Measurements from ENCODE around the gene WAPL. TPM values are rescaled to one million over a fixed set of nuclear protein-coding genes. Genes with fewer than 3 reads are reported as not detected.

The WAPL gene
- total RNA-seq, 6 experiments from 2014 or later: 13.4 to 21.3 (median 18.8) TPM

- Histone ChIP-seq H3K36me3 (peaks cover 0 to 29% (median 0%) of the 10 kb centered on the region in 4 donors), H3K9me3 (no peaks in the 10 kb centered on the region), H3K4me3 (no peak overlapping the region), H3K27me3 (no peaks in the 10 kb centered on the region), H3K27ac (peak overlapping the region; percentile 13 to 49 (median 44)), H3K4me1 (peaks cover 0 to 51% (median 21%) of the 10 kb centered on the region in 4 donors)
- peak in 3 of 4 donors; percentile 30 to 77 (median 41) for ATAC-seq
- intact Hi-C loops (cut with DNase I): no loop called here
- 87% methylated on average over 5 of the region's 5 CpGs for WGBS (ENCODE audit: insufficient coverage, low coverage, low lambda C conversion rate, missing lambda C conversion rate)
- TF ChIP-seq, protein P1, sequence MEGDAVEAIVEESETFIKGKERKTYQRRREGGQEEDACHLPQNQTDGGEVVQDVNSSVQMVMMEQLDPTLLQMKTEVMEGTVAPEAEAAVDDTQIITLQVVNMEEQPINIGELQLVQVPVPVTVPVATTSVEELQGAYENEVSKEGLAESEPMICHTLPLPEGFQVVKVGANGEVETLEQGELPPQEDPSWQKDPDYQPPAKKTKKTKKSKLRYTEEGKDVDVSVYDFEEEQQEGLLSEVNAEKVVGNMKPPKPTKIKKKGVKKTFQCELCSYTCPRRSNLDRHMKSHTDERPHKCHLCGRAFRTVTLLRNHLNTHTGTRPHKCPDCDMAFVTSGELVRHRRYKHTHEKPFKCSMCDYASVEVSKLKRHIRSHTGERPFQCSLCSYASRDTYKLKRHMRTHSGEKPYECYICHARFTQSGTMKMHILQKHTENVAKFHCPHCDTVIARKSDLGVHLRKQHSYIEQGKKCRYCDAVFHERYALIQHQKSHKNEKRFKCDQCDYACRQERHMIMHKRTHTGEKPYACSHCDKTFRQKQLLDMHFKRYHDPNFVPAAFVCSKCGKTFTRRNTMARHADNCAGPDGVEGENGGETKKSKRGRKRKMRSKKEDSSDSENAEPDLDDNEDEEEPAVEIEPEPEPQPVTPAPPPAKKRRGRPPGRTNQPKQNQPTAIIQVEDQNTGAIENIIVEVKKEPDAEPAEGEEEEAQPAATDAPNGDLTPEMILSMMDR (IDR thresholded peaks at IDR 0.05): no peak
- TF ChIP-seq POLR2A (IDR thresholded peaks at IDR 0.05): no peak
- no peak for DNase-seq
Observed at GRCh38 chr10:86440874-86441843, 80.4 kb downstream of the WAPL start.

GRCh38 chr10:86439544-86439943 lies 82.0 kb downstream of the WAPL start:
- intact Hi-C loops (cut with DNase I): no loop called here
- 8% methylated on average over 1 of the region's 1 CpG for WGBS (ENCODE audit: insufficient coverage, low coverage, low lambda C conversion rate, missing lambda C conversion rate)

GRCh38 chr10:86438091-86438749 lies 83.4 kb downstream of the WAPL start:
- Histone ChIP-seq H3K9me3 (no peaks in the 10 kb centered on the region), H3K4me1 (peaks cover 0 to 51% (median 23%) of the 10 kb centered on the region in 4 donors), H3K4me3 (no peak overlapping the region), H3K36me3 (peaks cover 0 to 8% (median 0%) of the 10 kb centered on the region in 4 donors), H3K27me3 (no peaks in the 10 kb centered on the region), H3K27ac (peak overlapping the region; percentile 49 to 72 (median 56))
- DNase-seq: peak in 1 of 3 donors; percentile 50
- no peak for TF ChIP-seq POLR2A (IDR thresholded peaks at IDR 0.05)
- TF ChIP-seq, protein P1 (IDR thresholded peaks at IDR 0.05): no peak
- peak; percentile 16 to 54 (median 36) for ATAC-seq
- intact Hi-C loops (cut with DNase I): no loop called here
- 45% methylated on average over 6 of the region's 8 CpGs for WGBS (ENCODE audit: insufficient coverage, low coverage, low lambda C conversion rate, missing lambda C conversion rate)

More at GRCh38 chr10:86439544-86439943, 82.0 kb downstream of the WAPL start:
- peaks cover 0 to 14% (median 0%) of the 10 kb centered on the region in 4 donors for H3K36me3 ChIP-seq
- peak overlapping the region in 1 of 3 donors; percentile 9 for H3K27ac ChIP-seq
- peak; percentile 8 to 33 (median 18) for ATAC-seq
- H3K4me1 ChIP-seq: peaks cover 0 to 51% (median 23%) of the 10 kb centered on the region in 4 donors
- TF ChIP-seq, protein P1 (IDR thresholded peaks at IDR 0.05): peak in 1 of 4 donors; percentile 24
- TF ChIP-seq POLR2A (IDR thresholded peaks at IDR 0.05): no peak
- H3K27me3 ChIP-seq: no peaks in the 10 kb centered on the region
- H3K4me3 ChIP-seq: no peak overlapping the region
- no peaks in the 10 kb centered on the region for H3K9me3 ChIP-seq
- peak; percentile 49 to 63 (median 58) for DNase-seq

DNA sequence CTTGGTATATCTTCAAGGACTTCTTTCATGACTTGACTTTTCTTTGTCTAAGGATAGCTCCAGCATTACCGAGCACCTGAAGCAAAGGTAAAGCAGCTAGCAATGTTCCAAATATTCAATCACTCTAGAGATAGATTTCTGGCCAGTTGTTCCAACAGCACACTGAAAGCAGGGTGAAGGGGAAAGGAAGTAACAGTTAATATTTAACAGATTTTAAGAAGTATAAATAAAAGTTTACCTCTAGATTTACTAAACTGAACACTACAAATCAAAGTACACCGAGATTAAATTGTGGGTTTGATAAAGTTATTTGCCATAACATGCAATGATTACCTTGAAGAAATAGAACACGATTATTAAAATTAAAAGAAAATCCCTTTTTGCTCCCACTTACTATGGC lies 84.1 kb downstream of the WAPL start:
- Histone ChIP-seq H3K27me3 (no peaks in the 10 kb centered on the region), H3K4me3 (no peak overlapping the region), H3K36me3 (peaks cover 0 to under 1% (median 0%) of the 10 kb centered on the region in 4 donors), H3K9me3 (no peaks in the 10 kb centered on the region), H3K4me1 (peaks cover 0 to 51% (median 23%) of the 10 kb centered on the region in 4 donors), H3K27ac (peak overlapping the region; percentile 29 to 72 (median 56))
- TF ChIP-seq, protein P1 (IDR thresholded peaks at IDR 0.05): no peak
- TF ChIP-seq POLR2A (IDR thresholded peaks at IDR 0.05): no peak
- 28% methylated on average over 3 of the region's 3 CpGs for WGBS (ENCODE audit: insufficient coverage, low coverage, low lambda C conversion rate, missing lambda C conversion rate)
- DNase-seq (no peak), ATAC-seq (peak; percentile 65 to 83 (median 80))
- intact Hi-C loops (cut with DNase I): no loop called here

All from right lobe of liver (tissue), 6 donors.